ENCODE results near the gene GALNT16. TPM values are rescaled to one million over a fixed set of nuclear protein-coding genes. Genes with fewer than 3 reads are reported as not detected.

Gene GALNT16
- polyA plus RNA-seq, 1 experiment: 1.3 TPM

DNA sequence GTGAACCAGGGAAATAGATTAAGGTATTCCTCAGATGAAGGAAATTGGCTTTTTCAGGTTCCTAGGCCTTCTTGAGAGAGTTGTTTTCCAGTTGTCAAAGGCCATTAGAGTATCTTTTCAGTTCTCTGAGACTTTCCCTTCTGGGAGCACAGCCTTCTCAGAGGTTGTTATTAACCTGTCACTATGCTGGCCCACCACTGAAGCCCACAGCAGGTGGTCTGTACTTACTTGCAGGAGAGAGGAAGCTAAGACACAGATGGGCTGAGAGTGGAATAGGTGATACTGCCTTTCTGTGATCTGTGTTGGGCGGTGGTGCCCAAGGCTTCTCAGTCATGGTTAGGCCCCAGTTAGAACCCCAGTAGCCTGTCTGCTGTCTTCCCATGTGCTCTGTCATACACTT is 22.8 kb upstream of the GALNT16 start:
- TF ChIP-seq, protein P1, sequence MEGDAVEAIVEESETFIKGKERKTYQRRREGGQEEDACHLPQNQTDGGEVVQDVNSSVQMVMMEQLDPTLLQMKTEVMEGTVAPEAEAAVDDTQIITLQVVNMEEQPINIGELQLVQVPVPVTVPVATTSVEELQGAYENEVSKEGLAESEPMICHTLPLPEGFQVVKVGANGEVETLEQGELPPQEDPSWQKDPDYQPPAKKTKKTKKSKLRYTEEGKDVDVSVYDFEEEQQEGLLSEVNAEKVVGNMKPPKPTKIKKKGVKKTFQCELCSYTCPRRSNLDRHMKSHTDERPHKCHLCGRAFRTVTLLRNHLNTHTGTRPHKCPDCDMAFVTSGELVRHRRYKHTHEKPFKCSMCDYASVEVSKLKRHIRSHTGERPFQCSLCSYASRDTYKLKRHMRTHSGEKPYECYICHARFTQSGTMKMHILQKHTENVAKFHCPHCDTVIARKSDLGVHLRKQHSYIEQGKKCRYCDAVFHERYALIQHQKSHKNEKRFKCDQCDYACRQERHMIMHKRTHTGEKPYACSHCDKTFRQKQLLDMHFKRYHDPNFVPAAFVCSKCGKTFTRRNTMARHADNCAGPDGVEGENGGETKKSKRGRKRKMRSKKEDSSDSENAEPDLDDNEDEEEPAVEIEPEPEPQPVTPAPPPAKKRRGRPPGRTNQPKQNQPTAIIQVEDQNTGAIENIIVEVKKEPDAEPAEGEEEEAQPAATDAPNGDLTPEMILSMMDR (IDR thresholded peaks at IDR 0.05; ENCODE audit: low read depth, low read length): no peak
- Histone ChIP-seq H3K9me3 (ENCODE audit: control insufficient read depth, insufficient read depth, low read length) (no peaks in the 10 kb centered on the region), H3K4me3 (ENCODE audit: low read depth, low read length) (no peak overlapping the region), H3K27me3 (ENCODE audit: control insufficient read depth, insufficient read depth, low read length) (no peaks in the 10 kb centered on the region), H3K27ac (ENCODE audit: low read depth, low read length) (no peak overlapping the region)
- no peak for DNase-seq (ENCODE audit: low read depth, low spot score)
- CTCF ChIA-PET: interaction anchor here (1.5 kb wide), 1 partner anchor 224 kb away, joined by 3 read pairs; no protein-coding TSS in a partner anchor
- POLR2A ChIA-PET: interaction anchor here (0.5 kb wide), 1 partner anchor 381 kb away, joined by 6 read pairs; no protein-coding TSS in a partner anchor

DNA sequence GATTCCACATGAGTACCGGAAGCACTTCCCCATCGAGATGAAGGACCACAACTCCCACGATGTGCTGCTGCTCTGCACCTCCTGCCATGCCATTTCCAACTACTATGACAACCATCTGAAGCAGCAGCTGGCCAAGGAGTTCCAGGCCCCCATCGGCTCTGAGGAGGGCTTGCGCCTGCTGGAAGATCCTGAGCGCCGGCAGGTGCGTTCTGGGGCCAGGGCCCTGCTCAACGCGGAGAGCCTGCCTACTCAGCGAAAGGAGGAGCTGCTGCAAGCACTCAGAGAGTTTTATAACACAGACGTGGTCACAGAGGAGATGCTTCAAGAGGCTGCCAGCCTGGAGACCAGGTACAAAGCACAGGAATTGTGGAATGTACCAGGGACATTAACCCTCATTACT is 22.4 kb upstream of the GALNT16 start:
- H3K4me3 ChIP-seq (ENCODE audit: low read depth, low read length): no peak overlapping the region
- ChIA-PET POLR2A (no interaction called here), CTCF (interaction anchor here (1.5 kb wide), 1 partner anchor 223 kb away, joined by 3 read pairs; no protein-coding TSS in a partner anchor)
- H3K27me3 ChIP-seq (ENCODE audit: control insufficient read depth, insufficient read depth, low read length): no peaks in the 10 kb centered on the region
- DNase-seq (ENCODE audit: low read depth, low spot score): no peak
- TF ChIP-seq, protein P1 (IDR thresholded peaks at IDR 0.05; ENCODE audit: low read depth, low read length): no peak
- no peak overlapping the region for H3K27ac ChIP-seq (ENCODE audit: low read depth, low read length)
- H3K9me3 ChIP-seq (ENCODE audit: control insufficient read depth, insufficient read depth, low read length): no peaks in the 10 kb centered on the region

DNA sequence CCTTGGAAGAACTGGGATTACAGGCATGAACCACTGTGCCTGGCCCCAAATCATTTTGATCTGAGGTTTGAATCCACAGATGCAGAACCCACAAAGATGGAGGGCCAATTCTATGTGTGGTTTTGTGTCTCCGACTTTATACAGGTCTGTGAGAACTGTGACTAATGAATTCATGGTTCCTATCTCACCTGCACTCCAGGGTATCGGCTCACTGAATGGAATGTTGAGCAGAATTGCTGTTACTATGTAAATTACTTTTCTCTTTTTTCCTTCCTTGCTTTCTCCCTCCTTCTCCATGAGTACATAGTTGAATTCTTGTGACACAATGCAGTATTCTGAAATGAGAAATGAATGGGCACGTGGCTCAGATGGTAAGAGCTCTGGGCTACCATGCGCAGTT is 21.1 kb upstream of the GALNT16 start:
- ChIA-PET POLR2A (no interaction called here), CTCF (interaction anchor here (0.6 to 5.2 kb wide), 3 partner anchors 108 to 265 kb away, joined by 3 to 76 read pairs (median 3); no protein-coding TSS in a partner anchor)
- no peak overlapping the region for H3K4me3 ChIP-seq (ENCODE audit: low read depth, low read length)
- H3K27ac ChIP-seq (ENCODE audit: low read depth, low read length): no peak overlapping the region
- no peaks in the 10 kb centered on the region for H3K9me3 ChIP-seq (ENCODE audit: control insufficient read depth, insufficient read depth, low read length)
- DNase-seq (ENCODE audit: low read depth, low spot score): no peak
- H3K27me3 ChIP-seq (ENCODE audit: control insufficient read depth, insufficient read depth, low read length): no peaks in the 10 kb centered on the region
- TF ChIP-seq, protein P1 (IDR thresholded peaks at IDR 0.05; ENCODE audit: low read depth, low read length): no peak

DNA sequence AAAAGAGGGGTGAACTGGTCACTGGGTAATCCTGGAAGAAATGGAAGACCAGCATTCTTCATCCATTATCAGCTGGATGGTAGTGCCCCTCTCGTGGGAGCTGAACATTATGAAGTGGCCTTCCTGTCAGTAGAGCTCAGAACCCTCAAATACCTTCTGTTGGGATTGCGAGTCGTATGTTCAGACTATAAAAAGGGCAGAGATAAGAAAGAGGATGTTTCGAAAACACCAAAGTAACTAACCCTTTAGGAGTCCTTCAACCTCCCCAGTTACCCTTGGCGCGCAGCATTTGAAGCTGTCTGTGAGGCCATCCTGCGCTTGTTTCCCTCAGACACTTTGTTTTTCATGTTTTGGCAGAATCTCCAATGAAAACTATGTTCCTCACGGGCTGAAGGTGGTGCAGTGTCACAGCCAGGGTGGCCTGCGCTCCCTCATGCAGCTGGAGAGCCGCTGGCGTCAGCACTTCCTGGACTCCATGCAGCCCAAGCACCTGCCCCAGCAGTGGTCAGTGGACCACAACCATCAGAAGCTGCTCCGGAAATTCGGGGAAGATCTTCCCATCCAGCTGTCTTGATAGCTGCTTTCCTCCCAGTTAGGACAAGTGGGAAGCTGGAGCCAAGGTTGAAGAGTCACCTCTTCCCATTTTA is 19.3 kb upstream of the GALNT16 start:
- TF ChIP-seq, protein P1 (IDR thresholded peaks at IDR 0.05; ENCODE audit: low read depth, low read length): no peak
- no peak overlapping the region for H3K27ac ChIP-seq (ENCODE audit: low read depth, low read length)
- DNase-seq (ENCODE audit: low read depth, low spot score): no peak
- H3K27me3 ChIP-seq (ENCODE audit: control insufficient read depth, insufficient read depth, low read length): no peaks in the 10 kb centered on the region
- no peaks in the 10 kb centered on the region for H3K9me3 ChIP-seq (ENCODE audit: control insufficient read depth, insufficient read depth, low read length)
- H3K4me3 ChIP-seq (ENCODE audit: low read depth, low read length): no peak overlapping the region
- ChIA-PET CTCF (interaction anchor here (0.7 to 5.2 kb wide), 10 partner anchors 26 to 344 kb away, joined by 3 to 76 read pairs (median 3); no protein-coding TSS in a partner anchor), POLR2A (no interaction called here)

DNA sequence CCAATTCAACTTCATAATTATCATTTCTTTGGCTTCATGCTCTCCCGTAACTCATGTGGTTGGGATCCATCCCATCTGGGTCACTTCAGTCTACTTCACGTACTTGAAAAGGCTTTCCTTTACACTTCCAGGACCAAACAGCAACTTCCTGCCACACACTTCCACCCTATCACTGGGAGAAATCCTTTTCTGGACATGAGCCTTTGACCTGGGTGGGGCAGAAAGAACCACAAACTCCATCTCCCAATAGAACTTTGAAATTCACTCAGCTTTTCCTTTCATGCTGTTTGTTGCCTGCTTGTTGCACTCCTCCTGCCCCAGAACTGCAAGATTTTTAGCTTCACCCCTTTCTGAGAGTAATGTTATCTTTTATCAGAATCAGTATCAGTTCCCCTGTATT is 18.4 kb upstream of the GALNT16 start:
- H3K27ac ChIP-seq (ENCODE audit: low read depth, low read length): no peak overlapping the region
- ChIA-PET CTCF (interaction anchor here (0.5 to 5.2 kb wide), 31 partner anchors 9 to 379 kb away, joined by 3 to 100 read pairs (median 4); partner anchors contain the start of gene CCDC177), POLR2A (no interaction called here)
- no peak overlapping the region for H3K4me3 ChIP-seq (ENCODE audit: low read depth, low read length)
- TF ChIP-seq, protein P1 (IDR thresholded peaks at IDR 0.05; ENCODE audit: low read depth, low read length): no peak
- no peaks in the 10 kb centered on the region for H3K9me3 ChIP-seq (ENCODE audit: control insufficient read depth, insufficient read depth, low read length)
- no peak for DNase-seq (ENCODE audit: low read depth, low spot score)
- H3K27me3 ChIP-seq (ENCODE audit: control insufficient read depth, insufficient read depth, low read length): no peaks in the 10 kb centered on the region

All from AG04450 (cell line).